NCI-H2029 (cell line): Measurements from ENCODE around the gene TTF2.

Experiments
- DNase-seq: peaks from one replicate; lab custom pipeline; 2025; lab: John Stamatoyannopoulos, UW

TTF2 gene

GRCh38 chr1:117059678-117060440, at the start of gene TTF2:
Gene TTF2, plus strand, starts transcription at chr1:117060326. Its CDS starts 21 bp downstream, at chr1:117060347.
- DNase-seq, result peak; percentile 98

- no peak for DNase-seq
Observed at GRCh38 chr1:117011334-117011733, 48.8 kb upstream of the TTF2 start.

- DNase-seq, result no peak
Observed at GRCh38 chr1:117013309-117013858, 46.7 kb upstream of the TTF2 start.

GRCh38 chr1:117014209-117014608, 45.9 kb upstream of the TTF2 start:
- DNase-seq, result no peak

GRCh38 chr1:117015724-117016123, 44.4 kb upstream of the TTF2 start:
- DNase-seq, result no peak

- no peak for DNase-seq
Observed at GRCh38 chr1:117017062-117017461, 43.1 kb upstream of the TTF2 start.

- no peak for DNase-seq
Observed at GRCh38 chr1:117017648-117018047, 42.5 kb upstream of the TTF2 start.

- DNase-seq, result no peak
Observed at GRCh38 chr1:117020526-117021156, 39.5 kb upstream of the TTF2 start.

- no peak for DNase-seq
Observed at GRCh38 chr1:117022114-117022513, 38.0 kb upstream of the TTF2 start.

- DNase-seq, result no peak
Observed at GRCh38 chr1:117025568-117025967, 34.6 kb upstream of the TTF2 start.

- no peak for DNase-seq
Observed at GRCh38 chr1:117026361-117026760, 33.8 kb upstream of the TTF2 start.

GRCh38 chr1:117029685-117030084, 30.4 kb upstream of the TTF2 start:
- DNase-seq, result no peak

- no peak for DNase-seq
Observed at GRCh38 chr1:117030271-117030877, 29.8 kb upstream of the TTF2 start.

GRCh38 chr1:117032266-117032665, 27.9 kb upstream of the TTF2 start:
- no peak for DNase-seq

- no peak for DNase-seq
Observed at GRCh38 chr1:117032681-117033539, 27.2 kb upstream of the TTF2 start.

GRCh38 chr1:117033772-117034171, 26.4 kb upstream of the TTF2 start:
- no peak for DNase-seq

GRCh38 chr1:117034791-117035290, 25.3 kb upstream of the TTF2 start:
- DNase-seq, result no peak

GRCh38 chr1:117036018-117036461, 24.1 kb upstream of the TTF2 start:
- no peak for DNase-seq

GRCh38 chr1:117037802-117038201, 22.3 kb upstream of the TTF2 start:
- DNase-seq, result no peak

- DNase-seq, result no peak
Observed at GRCh38 chr1:117038236-117038635, 21.9 kb upstream of the TTF2 start.

- DNase-seq, result no peak
Observed at GRCh38 chr1:117044217-117044616, 15.9 kb upstream of the TTF2 start.

GRCh38 chr1:117045644-117046043, 14.5 kb upstream of the TTF2 start:
- no peak for DNase-seq
